HAP-1 (cell line): ENCODE measurements around the gene PRSS21.

Source experiments
- DNase-seq, 2 experiments: peaks; one replicate each; pipeline ENCODE4 v3.0.0-alpha.2; 2016 to 2020; ENCODE audit warnings: low spot score in 2 of 2
- H3K27me3 ChIP-seq: fragments of 250-450 bp; sonication (Bioruptor Pico); 2 replicates; pipeline ENCODE4 v1.5.1; 2020; ENCODE audit warnings: low read depth, mild to moderate bottlenecking, moderate library complexity
- H3K36me3 ChIP-seq: fragments of 250-450 bp; sonication (Bioruptor Pico); replicated peaks from 2 replicates; pipeline ENCODE4 v1.5.1; 2020; ENCODE audit warnings: mild to moderate bottlenecking
- H3K4me1 ChIP-seq: fragments of 250-450 bp; sonication (Bioruptor Pico); 2 replicates; pipeline ENCODE4 v1.5.1; 2020; ENCODE audit warnings: mild to moderate bottlenecking
- H3K4me3 ChIP-seq: fragments of 250-450 bp; sonication (Bioruptor Pico); 2 replicates; pipeline ENCODE4 v1.5.1; 2020; ENCODE audit warnings: mild to moderate bottlenecking, moderate library complexity
- H3K9me3 ChIP-seq: fragments of 250-450 bp; sonication (Bioruptor Pico); 2 replicates; pipeline ENCODE4 v1.5.1; 2020; ENCODE audit warnings: mild to moderate bottlenecking, moderate library complexity
- in situ Hi-C: fragments of 300-500 bp; cut with MboI; formaldehyde crosslinking; loops from 3 replicates; pipeline ENCODE4 v1.14.3; 2020; ENCODE audit warnings: low sequenced_read_pairs, inconsistent platforms, mixed read lengths

The PRSS21 gene

DNA sequence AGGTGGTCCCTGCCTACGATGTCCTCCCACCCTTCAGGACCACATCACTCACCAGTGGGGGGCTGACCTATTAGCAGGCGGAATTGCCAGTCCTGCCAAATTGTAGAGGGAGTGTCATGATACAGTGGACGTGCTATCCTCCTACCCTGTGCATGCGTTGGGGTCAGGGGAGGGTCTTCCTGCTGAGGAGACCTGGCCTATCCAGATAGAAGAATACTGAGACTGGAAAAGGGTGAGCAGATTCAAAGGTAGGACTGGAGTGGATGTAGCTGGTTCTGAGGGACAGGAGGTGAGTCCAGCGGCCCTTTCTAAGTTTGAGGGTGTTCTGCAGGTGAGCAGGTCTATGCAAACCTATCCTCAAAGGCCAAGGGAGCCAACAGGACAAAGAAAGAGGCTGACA, 10.8 kb upstream of the PRSS21 start:
- no peak for DNase-seq
- H3K4me1 ChIP-seq: no peaks in the 10 kb centered on the region
- 0 out of 2 replicates have a peak, but pooled peaks cover 5% of the 10 kb centered on the region for H3K27me3 ChIP-seq
- H3K36me3 ChIP-seq: no peaks in the 10 kb centered on the region
- H3K4me3 ChIP-seq: no peak overlapping the region
- in situ Hi-C loops: no loop called here
- H3K9me3 ChIP-seq: peaks cover 6% of the 10 kb centered on the region; the same call in 1 of the 2 replicates

DNA sequence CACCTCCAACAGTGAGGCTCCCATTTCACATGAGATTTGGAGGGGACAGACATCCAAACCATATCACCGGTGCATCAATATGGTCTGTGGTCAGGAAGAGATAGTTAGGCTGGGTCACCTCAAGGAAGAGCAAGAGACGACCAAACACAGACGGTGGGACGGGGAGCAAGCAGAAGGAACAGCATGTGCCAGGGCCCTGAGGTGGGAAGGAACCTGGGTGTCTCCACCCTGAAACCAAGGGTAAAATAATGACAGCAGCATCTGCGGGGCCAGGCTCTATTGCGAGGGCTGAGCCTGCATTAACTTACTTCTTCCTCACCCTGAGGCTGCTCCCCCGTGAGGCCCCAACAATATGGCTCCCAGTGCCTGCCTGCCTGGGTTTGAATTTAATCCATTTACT, 8.9 kb upstream of the PRSS21 start:
- in situ Hi-C loops: no loop called here
- Histone ChIP-seq H3K36me3 (no peaks in the 10 kb centered on the region), H3K4me3 (no peak overlapping the region), H3K4me1 (no peaks in the 10 kb centered on the region), H3K27me3 (peaks cover 10% of the 10 kb centered on the region), H3K9me3 (peaks cover 2% of the 10 kb centered on the region; the same call in 1 of the 2 replicates)
- DNase-seq: no peak

- H3K4me1 ChIP-seq: no peaks in the 10 kb centered on the region
- H3K27me3 ChIP-seq: peaks cover 10% of the 10 kb centered on the region
- no peak overlapping the region for H3K4me3 ChIP-seq
- in situ Hi-C loops: no loop called here
- H3K36me3 ChIP-seq: no peaks in the 10 kb centered on the region
- no peak for DNase-seq
- H3K9me3 ChIP-seq: no peaks in the 10 kb centered on the region
These were observed 7.8 kb upstream of the PRSS21 start for GRCh38 chr16:2809149-2809760.

- peaks cover 10% of the 10 kb centered on the region for H3K27me3 ChIP-seq
- no peak for DNase-seq
- H3K4me3 ChIP-seq: no peak overlapping the region
- no peaks in the 10 kb centered on the region for H3K4me1 ChIP-seq
- no peaks in the 10 kb centered on the region for H3K36me3 ChIP-seq
- in situ Hi-C loops: no loop called here
- H3K9me3 ChIP-seq: no peaks in the 10 kb centered on the region
These were observed 6.4 kb upstream of the PRSS21 start for GRCh38 chr16:2810651-2811050.

GRCh38 chr16:2811703-2812471, 5.2 kb upstream of the PRSS21 start:
- Histone ChIP-seq H3K4me1 (no peaks in the 10 kb centered on the region), H3K27me3 (peaks cover 10% of the 10 kb centered on the region), H3K36me3 (no peaks in the 10 kb centered on the region), H3K4me3 (no peak overlapping the region), H3K9me3 (no peaks in the 10 kb centered on the region)
- DNase-seq: no peak
- in situ Hi-C loops: no loop called here

DNA sequence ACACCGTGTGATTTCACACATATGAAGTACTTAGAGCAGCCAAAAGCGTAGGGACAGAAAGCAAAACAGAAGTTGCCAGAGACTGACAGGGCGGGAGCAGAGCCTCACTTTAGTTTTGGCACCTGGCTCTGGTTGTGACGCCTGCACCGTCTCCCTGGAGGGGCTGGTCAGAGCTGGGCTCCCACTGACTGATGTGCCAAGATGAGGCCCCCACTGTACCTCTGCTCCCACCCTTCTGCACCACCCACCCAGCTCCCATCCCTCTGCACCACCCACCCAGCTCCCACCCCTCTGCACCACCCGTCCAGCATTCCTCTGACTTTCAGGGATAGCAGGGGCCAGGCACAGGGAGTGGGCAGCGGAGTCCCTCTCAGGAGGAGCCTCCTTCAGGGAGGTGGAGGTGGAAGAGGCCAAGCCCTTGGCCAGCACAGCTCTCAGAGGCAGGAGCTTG, 3.2 kb upstream of the PRSS21 start:
- Histone ChIP-seq H3K4me1 (no peaks in the 10 kb centered on the region), H3K4me3 (no peak overlapping the region), H3K36me3 (no peaks in the 10 kb centered on the region), H3K9me3 (no peaks in the 10 kb centered on the region), H3K27me3 (peaks cover 10% of the 10 kb centered on the region)
- in situ Hi-C loops: no loop called here
- DNase-seq: no peak

DNA sequence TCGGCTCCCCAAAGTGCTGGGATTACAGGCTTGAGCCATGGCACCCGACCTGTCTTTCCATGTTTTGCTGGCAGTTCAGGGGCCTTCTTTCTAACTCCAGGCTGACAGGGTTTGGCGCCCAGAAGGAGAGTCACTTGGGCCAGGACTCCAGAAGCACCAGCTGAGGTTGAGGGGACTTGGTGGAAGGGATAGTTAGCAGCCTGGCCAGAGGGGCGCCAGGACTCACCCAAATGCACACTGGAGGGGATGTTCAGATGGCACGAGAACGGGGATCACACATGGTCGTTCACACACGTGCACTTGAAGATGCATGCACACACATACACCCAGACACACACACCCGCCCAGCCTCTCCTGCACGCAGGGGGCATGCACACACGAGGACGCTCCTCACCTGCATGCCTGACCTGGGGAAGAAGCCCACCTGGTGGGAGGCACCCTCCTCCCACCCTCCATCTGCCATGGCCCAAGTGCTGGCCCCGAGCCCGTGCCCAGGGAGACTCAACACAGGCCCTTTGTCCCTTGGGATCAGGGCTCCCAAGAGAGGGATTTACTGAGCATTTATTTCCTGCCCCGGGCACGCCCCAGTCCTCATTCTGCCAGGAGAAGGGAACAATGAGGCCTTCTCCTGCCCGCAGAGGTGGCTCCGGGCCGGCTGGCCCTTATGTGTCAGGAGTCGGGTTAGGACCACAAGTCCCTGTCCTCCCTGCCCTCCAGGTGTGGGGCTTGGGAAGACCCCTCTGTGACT, 2.3 kb upstream of the PRSS21 start:
- Histone ChIP-seq H3K9me3 (no peaks in the 10 kb centered on the region), H3K4me3 (no peak overlapping the region), H3K36me3 (no peaks in the 10 kb centered on the region), H3K27me3 (peaks cover 6% of the 10 kb centered on the region), H3K4me1 (no peaks in the 10 kb centered on the region)
- no peak for DNase-seq
- in situ Hi-C loops: no loop called here

DNA sequence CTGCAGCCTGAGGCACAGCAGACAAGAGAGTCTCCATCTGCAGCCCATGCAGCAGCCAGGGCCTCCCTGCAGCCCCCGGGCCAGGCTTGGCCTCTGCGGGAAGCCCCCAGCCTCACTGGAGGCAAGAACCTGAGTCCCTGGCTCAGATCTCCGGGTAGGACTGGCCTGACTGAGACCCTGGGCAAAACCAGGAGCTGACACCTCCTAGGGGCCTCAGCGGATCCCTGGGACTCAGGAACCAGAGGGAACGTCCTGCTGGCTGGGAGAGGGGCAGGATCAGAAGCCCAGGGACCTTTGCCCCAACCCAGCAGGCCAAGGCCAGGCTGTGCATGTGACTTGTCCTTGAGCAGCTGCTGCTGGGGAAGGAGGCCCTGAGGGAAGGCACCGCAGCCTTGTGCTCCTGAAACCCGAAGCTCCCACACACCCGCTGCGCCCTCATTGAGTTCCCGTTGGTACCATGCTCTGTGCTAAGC, 1.7 kb upstream of the PRSS21 start:
- no peaks in the 10 kb centered on the region for H3K9me3 ChIP-seq
- in situ Hi-C loops: no loop called here
- DNase-seq: no peak

DNA sequence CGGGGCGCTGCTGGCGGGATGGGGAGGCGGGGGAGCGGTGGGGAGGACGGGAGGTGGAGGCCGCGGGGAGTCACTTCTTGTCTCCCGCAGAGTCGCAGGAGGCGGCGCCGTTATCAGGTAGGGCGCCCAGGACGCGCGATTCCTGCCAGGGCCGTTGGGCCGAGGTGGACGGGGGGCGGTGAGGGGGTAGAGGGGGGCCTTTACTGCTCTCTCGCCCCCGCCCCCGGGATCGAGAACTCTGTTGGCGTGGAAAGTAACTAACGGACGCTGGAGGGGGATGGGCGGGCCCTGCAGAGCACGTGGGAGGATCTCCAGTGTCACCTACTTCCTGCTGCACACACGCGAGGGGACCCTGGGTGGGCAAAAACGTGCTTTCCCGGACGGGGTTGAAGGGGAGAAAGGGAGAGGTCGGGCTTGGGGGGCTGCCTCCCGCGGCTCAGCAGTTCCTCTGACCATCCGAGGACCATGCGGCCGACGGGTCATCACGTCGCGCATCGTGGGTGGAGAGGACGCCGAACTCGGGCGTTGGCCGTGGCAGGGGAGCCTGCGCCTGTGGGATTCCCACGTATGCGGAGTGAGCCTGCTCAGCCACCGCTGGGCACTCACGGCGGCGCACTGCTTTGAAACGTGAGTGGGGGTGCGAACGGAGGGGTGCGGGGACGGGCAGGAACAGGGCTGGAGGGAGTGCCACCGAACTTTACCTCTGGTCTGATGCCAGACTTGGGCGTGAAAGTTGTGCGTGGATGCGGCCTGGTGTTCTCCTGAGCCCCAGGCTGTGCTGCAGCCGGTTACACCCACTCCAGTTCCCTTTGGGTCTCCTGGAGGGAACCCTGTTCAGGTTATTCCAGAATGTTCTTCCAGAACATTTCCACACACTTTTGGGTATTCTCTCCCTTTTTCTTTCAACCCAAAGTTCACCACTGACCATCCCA, 569 bp downstream of the PRSS21 start:
- H3K9me3 ChIP-seq: no peaks in the 10 kb centered on the region
- no peaks in the 10 kb centered on the region for H3K36me3 ChIP-seq
- in situ Hi-C loops: no loop called here
- H3K4me1 ChIP-seq: no peaks in the 10 kb centered on the region
- no peak overlapping the region for H3K4me3 ChIP-seq
- peaks cover under 1% of the 10 kb centered on the region; the same call in 1 of the 2 replicates for H3K27me3 ChIP-seq
- no peak for DNase-seq

More for the DNA sequence above, 1.7 kb upstream of the PRSS21 start:
- peaks cover 6% of the 10 kb centered on the region for H3K27me3 ChIP-seq
- no peaks in the 10 kb centered on the region for H3K36me3 ChIP-seq
- H3K4me3 ChIP-seq: no peak overlapping the region
- no peaks in the 10 kb centered on the region for H3K4me1 ChIP-seq

DNA sequence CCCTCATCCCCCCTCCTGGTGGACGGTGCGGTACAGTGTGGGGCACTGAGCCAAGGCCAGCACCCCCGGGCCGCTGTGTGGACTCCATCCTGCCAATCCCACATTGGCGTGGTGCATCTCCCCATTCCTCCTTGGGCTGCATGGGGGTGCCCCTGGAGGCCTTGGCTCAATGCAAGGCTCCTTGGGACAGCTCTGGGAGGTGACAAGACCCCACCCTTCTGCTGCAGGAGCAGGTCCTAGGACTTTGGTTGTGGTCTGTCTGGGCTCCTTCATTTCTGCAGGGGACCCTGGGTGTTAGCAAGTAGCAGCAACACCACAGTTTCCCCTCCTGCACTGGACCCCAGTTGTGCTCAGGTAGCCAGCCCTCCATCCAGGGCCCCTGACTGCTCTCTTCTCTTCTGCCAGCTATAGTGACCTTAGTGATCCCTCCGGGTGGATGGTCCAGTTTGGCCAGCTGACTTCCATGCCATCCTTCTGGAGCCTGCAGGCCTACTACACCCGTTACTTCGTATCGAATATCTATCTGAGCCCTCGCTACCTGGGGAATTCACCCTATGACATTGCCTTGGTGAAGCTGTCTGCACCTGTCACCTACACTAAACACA, 1.3 kb downstream of the PRSS21 start:
- no peaks in the 10 kb centered on the region for H3K9me3 ChIP-seq
- in situ Hi-C loops: no loop called here
- no peaks in the 10 kb centered on the region for H3K4me1 ChIP-seq
- DNase-seq: no peak
- H3K27me3 ChIP-seq: peaks cover 6% of the 10 kb centered on the region
- no peaks in the 10 kb centered on the region for H3K36me3 ChIP-seq
- no peak overlapping the region for H3K4me3 ChIP-seq

GRCh38 chr16:2819179-2819938, 2.3 kb downstream of the PRSS21 start:
- Histone ChIP-seq H3K27me3 (peaks cover 6% of the 10 kb centered on the region), H3K36me3 (no peaks in the 10 kb centered on the region)
- in situ Hi-C loops: no loop called here

More at GRCh38 chr16:2819179-2819938, 2.3 kb downstream of the PRSS21 start:
- no peaks in the 10 kb centered on the region for H3K4me1 ChIP-seq
- H3K9me3 ChIP-seq: no peaks in the 10 kb centered on the region
- DNase-seq: no peak
- no peak overlapping the region for H3K4me3 ChIP-seq
